GM12878 (cell line): ENCODE measurements around the gene GSX1. TPM values are rescaled to one million over a fixed set of nuclear protein-coding genes. Genes with fewer than 3 reads are reported as not detected.

ENCODE experiments used
- ATAC-seq: fragments of 200-7000 bp; cut with Tn5 transposase; 3 replicates; pipeline ENCODE4 v1.9.1; 2020; ENCODE audit warnings: mild to moderate bottlenecking, moderate library complexity
- BruUV-seq: library from RNA; stranded (reverse); fragments of 400-500 nt; replicated peaks from 2 replicates; lab custom pipeline; 2021; lab: Mats Ljungman, UMichigan
- CTCF ChIA-PET: fragments of 300-600 bp; sonication (Branson Sonifier 250); formaldehyde crosslinking; extraction: SDS; loops from one replicate; lab custom pipeline; 2021; ENCODE audit warnings: inconsistent platforms; lab: Yijun Ruan, JAX
- POLR2A ChIA-PET: fragments of 350-600 bp; formaldehyde crosslinking; extraction: SDS; loops from one replicate; lab custom pipeline; 2021; ENCODE audit warnings: inconsistent platforms; lab: Charles Lee
- RAD21 ChIA-PET: fragments of 300-600 bp; sonication (Branson Sonifier 250); formaldehyde crosslinking; loops from one replicate; lab custom pipeline; 2023; ENCODE audit warnings: antibody characterized with exemption; ENCODE audit not compliant: unreplicated experiment; lab: Charles Lee
- SMC1A ChIA-PET: fragments of 300-600 bp; sonication (Branson Sonifier 250); formaldehyde crosslinking; loops from one replicate; lab custom pipeline; 2023; ENCODE audit not compliant: unreplicated experiment, uncharacterized antibody; lab: Charles Lee
- DNase-seq: peaks from one replicate; pipeline ENCODE4 v3.0.0-alpha.2; 2011; ENCODE audit warnings: low read depth, low spot score
- FAIRE-seq: peaks from 3 replicates; lab custom pipeline; 2011; peaks lifted over from hg19 to GRCh38; lab: Jason Lieb, UNC
- H2AFZ ChIP-seq: 2 replicates; pipeline ENCODE4 v1.6.0; 2011; ENCODE audit warnings: low read depth, low read length, control low read depth; ENCODE audit not compliant: control insufficient read depth
- H3K27ac ChIP-seq: 2 replicates; pipeline ENCODE4 v1.5.1; 2011; ENCODE audit warnings: control low read depth; ENCODE audit not compliant: control insufficient read depth, insufficient read depth
- H3K27me3 ChIP-seq, 2 experiments: replicated peaks in 1 of 2; 2 replicates each; pipeline versions ENCODE4 v1.6.0 to v1.6.1; 2011; ENCODE audit warnings: low read length in 1 of 2; ENCODE audit not compliant: control insufficient read depth in 2 of 2, insufficient read depth in 2 of 2
- H3K36me3 ChIP-seq, 2 experiments: 2 replicates each; pipeline ENCODE4 v1.5.1; 2011; ENCODE audit warnings: low read length in 1 of 2; ENCODE audit not compliant: control insufficient read depth in 2 of 2, insufficient read depth in 2 of 2
- H3K4me1 ChIP-seq: 2 replicates; pipeline ENCODE4 v1.6.1; 2011; ENCODE audit warnings: mild to moderate bottlenecking, low read length, moderate library complexity, mixed read lengths; ENCODE audit not compliant: control insufficient read depth, insufficient read depth
- H3K4me2 ChIP-seq: 2 replicates; pipeline ENCODE4 v1.6.0; 2011; ENCODE audit warnings: control low read depth; ENCODE audit not compliant: control insufficient read depth, insufficient read depth
- H3K4me3 ChIP-seq: fragments of 200-600 bp; sonication (generic); 2 replicates; pipeline ENCODE4 v1.5.1; 2016
- H3K79me2 ChIP-seq: 2 replicates; pipeline ENCODE4 v1.6.0; 2011; ENCODE audit warnings: low read length; ENCODE audit not compliant: control insufficient read depth, insufficient read depth
- H3K9ac ChIP-seq: 2 replicates; pipeline ENCODE4 v1.8.0; 2011; ENCODE audit warnings: low read length, control low read depth, mixed read lengths; ENCODE audit not compliant: control insufficient read depth, insufficient read depth
- H3K9me3 ChIP-seq: replicated peaks from 3 replicates; pipeline ENCODE4 v1.5.1; 2011; ENCODE audit warnings: mild to moderate bottlenecking, low read length; ENCODE audit not compliant: control insufficient read depth, insufficient read depth
- H4K20me1 ChIP-seq: 2 replicates; pipeline ENCODE4 v1.6.0; 2011; ENCODE audit not compliant: control insufficient read depth, insufficient read depth
- BACH1 ChIP-seq: fragments of 450-650 bp; IDR thresholded peaks from 2 replicates; pipeline ENCODE4 v1.6.1; 2017; ENCODE audit warnings: mild to moderate bottlenecking, borderline replicate concordance
- CREM ChIP-seq: IDR thresholded peaks from 2 replicates; pipeline ENCODE4 v1.6.1; 2014; ENCODE audit warnings: antibody characterized with exemption, low read depth
- ETV6 ChIP-seq, 2 experiments: fragments of 450-650 bp in 1 of 2; IDR thresholded peaks in 1 of 2; conservative IDR thresholded peaks in 1 of 2; 2 replicates each; pipeline ENCODE4 v1.6.1; 2014; ENCODE audit warnings: antibody characterized with exemption in 1 of 2, borderline replicate concordance in 1 of 2, low read depth in 1 of 2, mild to moderate bottlenecking in 1 of 2, moderate library complexity in 1 of 2
- NR2C2 ChIP-seq: IDR thresholded peaks from 2 replicates; pipeline ENCODE4 v1.6.1; 2011; ENCODE audit warnings: borderline replicate concordance, low read depth; ENCODE audit not compliant: control insufficient read depth, insufficient read length
- SREBF1 ChIP-seq: IDR thresholded peaks from 2 replicates; pipeline ENCODE4 v1.6.1; 2012; ENCODE audit warnings: mild to moderate bottlenecking, low read length
- WRNIP1 ChIP-seq: IDR thresholded peaks from 2 replicates; pipeline ENCODE4 v1.6.1; 2011; ENCODE audit warnings: low read depth, low read length, improper control_type of control experiment, borderline replicate concordance
- ZNF217 ChIP-seq: fragments of 450-650 bp; IDR thresholded peaks from 2 replicates; pipeline ENCODE4 v1.6.1; 2017; ENCODE audit warnings: antibody characterized with exemption, mild to moderate bottlenecking
- WGBS: methylation state at CpG from one replicate; pipeline ENCODE4 v1.1.6; 2016; ENCODE audit warnings: low lambda C conversion rate; ENCODE audit not compliant: insufficient replicate concordance, insufficient coverage; ENCODE audit errors: missing lambda C conversion rate; 5-methylcytosine and 5-hydroxymethylcytosine counted together
- in situ Hi-C: fragments of 300-500 bp; cut with MboI; formaldehyde crosslinking; loops from 9 replicates; pipeline ENCODE4 v1.14.3; 2018; ENCODE audit warnings: mixed read lengths
- intact Hi-C: fragments of 100-400 bp; cut with micrococcal nuclease; formaldehyde crosslinking; loops from one replicate; pipeline ENCODE4 v1.14.2; 2022; ENCODE audit not compliant: unreplicated experiment
- polyA plus RNA-seq, 11 experiments: library from polyadenylated mRNA; depleted of rRNA in 4 of 11; unstranded in 6 of 11; stranded (reverse) in 5 of 11; fragments of >200 nt; fragmentation: Nextera tagmentation in 4 of 11; fragmentation: Illumina TruSeq in 1 of 11; extraction: Ambion mirVana in 4 of 11; extraction: Trizol in 1 of 11; gene quantifications; 1 replicate in 1 of 11; 2 replicates in 10 of 11; pipeline versions ENCODE4 v1.2.1 to v1.2.3, GENCODE V29; 2011 to 2016; ENCODE audit warnings: inconsistent platforms in 2 of 11, missing spikeins in 2 of 11, low read depth in 1 of 11
- total RNA-seq, 4 experiments: library from RNA; depleted of rRNA in 3 of 4; stranded (reverse); fragments of >200 nt in 3 of 4; fragmentation: Illumina TruSeq in 1 of 4; extraction: Trizol in 1 of 4; gene quantifications; 2 replicates each; pipeline versions ENCODE4 v1.2.1 to v1.2.3, GENCODE V29; 2013 to 2021
- TF ChIP-seq, protein P1 (sequence below): IDR thresholded peaks from 2 replicates; pipeline ENCODE4 v1.6.1; 2011; ENCODE audit warnings: borderline replicate concordance, low read depth, mild to moderate bottlenecking, moderate library complexity, low read length; ENCODE audit not compliant: insufficient read depth, poor library complexity, severe bottlenecking
- TF ChIP-seq, protein P2 (sequence below): IDR thresholded peaks from 2 replicates; pipeline ENCODE4 v1.6.1; 2012; ENCODE audit warnings: low read depth, low read length, improper control_type of control experiment
- TF ChIP-seq, protein P3 (sequence below): fragments of 450-650 bp; IDR thresholded peaks from 2 replicates; pipeline ENCODE4 v1.6.1; 2016; ENCODE audit warnings: mild to moderate bottlenecking
- TF ChIP-seq, protein P4 (sequence below): fragments of 450-650 bp; formaldehyde crosslinking; IDR thresholded peaks from 2 replicates; pipeline ENCODE4 v1.5.0; 2022; ENCODE audit warnings: mild to moderate bottlenecking, missing genetic modification characterization
- TF ChIP-seq, protein P5 (sequence below): fragments of 450-650 bp; conservative IDR thresholded peaks from 2 replicates; pipeline ENCODE4 v1.6.1; 2017; ENCODE audit warnings: mild to moderate bottlenecking, moderate library complexity
- TF ChIP-seq, protein P6 (sequence below): IDR thresholded peaks from 2 replicates; pipeline ENCODE4 v1.6.1; 2012; ENCODE audit warnings: low read depth, low read length, improper control_type of control experiment

Gene GSX1
- total and polyA plus RNA-seq, 10 of the 15 experiments (the other 5 are each of a cell fraction or from before 2014, with no cell fraction given): not detected

DNA sequence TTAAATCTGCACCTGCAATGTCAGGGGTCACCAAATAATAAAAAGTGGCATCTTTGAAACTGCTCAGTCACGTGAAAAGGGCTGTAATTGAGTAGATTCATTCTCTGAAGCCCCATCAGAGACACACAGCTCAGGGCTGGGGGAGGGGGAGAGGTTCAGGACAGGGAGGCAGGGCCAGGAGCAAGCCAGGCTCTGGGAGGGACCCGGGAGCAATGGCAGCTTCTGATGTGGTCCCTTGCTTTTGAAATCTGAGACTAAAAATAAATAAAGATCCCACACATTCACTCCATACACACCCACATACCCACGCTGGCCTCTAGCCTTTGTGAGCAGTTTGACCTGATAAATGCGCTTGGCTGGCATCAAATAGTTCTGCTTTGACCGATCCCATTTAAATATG, 32.8 kb downstream of the GSX1 start:
- ChIA-PET POLR2A (no interaction called here), CTCF (interaction anchor here (1.4 to 8.7 kb wide), 12 partner anchors 9 to 462 kb away, joined by 3 to 360 read pairs (median 32); no protein-coding TSS in a partner anchor), RAD21 (interaction anchor here (1.0 to 7.6 kb wide), 8 partner anchors 54 to 463 kb away, joined by 3 to 163 read pairs (median 18); partner anchors contain the start of gene LNX2), SMC1A (interaction anchor here (0.8 to 7.8 kb wide), 10 partner anchors 28 to 879 kb away, joined by 3 to 112 read pairs (median 8); no protein-coding TSS in a partner anchor)
- DNase-seq: no peak
- WGBS: 1% methylated on average over 5 of the region's 5 CpGs
- no peak for FAIRE-seq
- no peak for ATAC-seq
- Histone ChIP-seq H3K79me2 (no peaks in the 10 kb centered on the region), H3K4me2 (no peak overlapping the region), H3K4me3 (no peak overlapping the region), H3K4me1 (no peaks in the 10 kb centered on the region), H3K27ac (no peak overlapping the region), H4K20me1 (no peaks in the 10 kb centered on the region; the same call in 1 of the 2 replicates), H3K27me3 (peaks cover 2% of the 10 kb centered on the region in 2 experiments), H3K9me3 (no peaks in the 10 kb centered on the region), H2AFZ (no peak overlapping the region), H3K36me3 (no peaks in the 10 kb centered on the region), H3K9ac (no peak overlapping the region)
- TF ChIP-seq ETV6 (conservative IDR thresholded peaks at IDR 0.05 in 1 of 2, IDR thresholded peaks at IDR 0.05 in 1 of 2; ENCODE audit: borderline replicate concordance in 1 of 2, low read depth in 1 of 2) (no peak), NR2C2 (no peak), BACH1 (no peak), CREM (no peak), ZNF217 (no peak), SREBF1 (no peak), WRNIP1 (no peak)
- TF ChIP-seq, protein P1, sequence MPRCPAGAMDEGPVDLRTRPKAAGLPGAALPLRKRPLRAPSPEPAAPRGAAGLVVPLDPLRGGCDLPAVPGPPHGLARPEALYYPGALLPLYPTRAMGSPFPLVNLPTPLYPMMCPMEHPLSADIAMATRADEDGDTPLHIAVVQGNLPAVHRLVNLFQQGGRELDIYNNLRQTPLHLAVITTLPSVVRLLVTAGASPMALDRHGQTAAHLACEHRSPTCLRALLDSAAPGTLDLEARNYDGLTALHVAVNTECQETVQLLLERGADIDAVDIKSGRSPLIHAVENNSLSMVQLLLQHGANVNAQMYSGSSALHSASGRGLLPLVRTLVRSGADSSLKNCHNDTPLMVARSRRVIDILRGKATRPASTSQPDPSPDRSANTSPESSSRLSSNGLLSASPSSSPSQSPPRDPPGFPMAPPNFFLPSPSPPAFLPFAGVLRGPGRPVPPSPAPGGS: no peak
- TF ChIP-seq, protein P2, sequence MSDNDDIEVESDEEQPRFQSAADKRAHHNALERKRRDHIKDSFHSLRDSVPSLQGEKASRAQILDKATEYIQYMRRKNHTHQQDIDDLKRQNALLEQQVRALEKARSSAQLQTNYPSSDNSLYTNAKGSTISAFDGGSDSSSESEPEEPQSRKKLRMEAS: no peak
- TF ChIP-seq, protein P3, sequence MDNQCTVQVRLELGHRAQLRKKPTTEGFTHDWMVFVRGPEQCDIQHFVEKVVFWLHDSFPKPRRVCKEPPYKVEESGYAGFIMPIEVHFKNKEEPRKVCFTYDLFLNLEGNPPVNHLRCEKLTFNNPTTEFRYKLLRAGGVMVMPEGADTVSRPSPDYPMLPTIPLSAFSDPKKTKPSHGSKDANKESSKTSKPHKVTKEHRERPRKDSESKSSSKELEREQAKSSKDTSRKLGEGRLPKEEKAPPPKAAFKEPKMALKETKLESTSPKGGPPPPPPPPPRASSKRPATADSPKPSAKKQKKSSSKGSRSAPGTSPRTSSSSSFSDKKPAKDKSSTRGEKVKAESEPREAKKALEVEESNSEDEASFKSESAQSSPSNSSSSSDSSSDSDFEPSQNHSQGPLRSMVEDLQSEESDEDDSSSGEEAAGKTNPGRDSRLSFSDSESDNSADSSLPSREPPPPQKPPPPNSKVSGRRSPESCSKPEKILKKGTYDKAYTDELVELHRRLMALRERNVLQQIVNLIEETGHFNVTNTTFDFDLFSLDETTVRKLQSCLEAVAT: no peak
- TF ChIP-seq, protein P4, sequence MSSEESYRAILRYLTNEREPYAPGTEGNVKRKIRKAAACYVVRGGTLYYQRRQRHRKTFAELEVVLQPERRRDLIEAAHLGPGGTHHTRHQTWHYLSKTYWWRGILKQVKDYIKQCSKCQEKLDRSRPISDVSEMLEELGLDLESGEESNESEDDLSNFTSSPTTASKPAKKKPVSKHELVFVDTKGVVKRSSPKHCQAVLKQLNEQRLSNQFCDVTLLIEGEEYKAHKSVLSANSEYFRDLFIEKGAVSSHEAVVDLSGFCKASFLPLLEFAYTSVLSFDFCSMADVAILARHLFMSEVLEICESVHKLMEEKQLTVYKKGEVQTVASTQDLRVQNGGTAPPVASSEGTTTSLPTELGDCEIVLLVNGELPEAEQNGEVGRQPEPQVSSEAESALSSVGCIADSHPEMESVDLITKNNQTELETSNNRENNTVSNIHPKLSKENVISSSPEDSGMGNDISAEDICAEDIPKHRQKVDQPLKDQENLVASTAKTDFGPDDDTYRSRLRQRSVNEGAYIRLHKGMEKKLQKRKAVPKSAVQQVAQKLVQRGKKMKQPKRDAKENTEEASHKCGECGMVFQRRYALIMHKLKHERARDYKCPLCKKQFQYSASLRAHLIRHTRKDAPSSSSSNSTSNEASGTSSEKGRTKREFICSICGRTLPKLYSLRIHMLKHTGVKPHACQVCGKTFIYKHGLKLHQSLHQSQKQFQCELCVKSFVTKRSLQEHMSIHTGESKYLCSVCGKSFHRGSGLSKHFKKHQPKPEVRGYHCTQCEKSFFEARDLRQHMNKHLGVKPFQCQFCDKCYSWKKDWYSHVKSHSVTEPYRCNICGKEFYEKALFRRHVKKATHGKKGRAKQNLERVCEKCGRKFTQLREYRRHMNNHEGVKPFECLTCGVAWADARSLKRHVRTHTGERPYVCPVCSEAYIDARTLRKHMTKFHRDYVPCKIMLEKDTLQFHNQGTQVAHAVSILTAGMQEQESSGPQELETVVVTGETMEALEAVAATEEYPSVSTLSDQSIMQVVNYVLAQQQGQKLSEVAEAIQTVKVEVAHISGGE (CRISPR knock-in tag): no peak
- TF ChIP-seq, protein P5, sequence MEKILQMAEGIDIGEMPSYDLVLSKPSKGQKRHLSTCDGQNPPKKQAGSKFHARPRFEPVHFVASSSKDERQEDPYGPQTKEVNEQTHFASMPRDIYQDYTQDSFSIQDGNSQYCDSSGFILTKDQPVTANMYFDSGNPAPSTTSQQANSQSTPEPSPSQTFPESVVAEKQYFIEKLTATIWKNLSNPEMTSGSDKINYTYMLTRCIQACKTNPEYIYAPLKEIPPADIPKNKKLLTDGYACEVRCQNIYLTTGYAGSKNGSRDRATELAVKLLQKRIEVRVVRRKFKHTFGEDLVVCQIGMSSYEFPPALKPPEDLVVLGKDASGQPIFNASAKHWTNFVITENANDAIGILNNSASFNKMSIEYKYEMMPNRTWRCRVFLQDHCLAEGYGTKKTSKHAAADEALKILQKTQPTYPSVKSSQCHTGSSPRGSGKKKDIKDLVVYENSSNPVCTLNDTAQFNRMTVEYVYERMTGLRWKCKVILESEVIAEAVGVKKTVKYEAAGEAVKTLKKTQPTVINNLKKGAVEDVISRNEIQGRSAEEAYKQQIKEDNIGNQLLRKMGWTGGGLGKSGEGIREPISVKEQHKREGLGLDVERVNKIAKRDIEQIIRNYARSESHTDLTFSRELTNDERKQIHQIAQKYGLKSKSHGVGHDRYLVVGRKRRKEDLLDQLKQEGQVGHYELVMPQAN: no peak
- TF ChIP-seq, protein P6, sequence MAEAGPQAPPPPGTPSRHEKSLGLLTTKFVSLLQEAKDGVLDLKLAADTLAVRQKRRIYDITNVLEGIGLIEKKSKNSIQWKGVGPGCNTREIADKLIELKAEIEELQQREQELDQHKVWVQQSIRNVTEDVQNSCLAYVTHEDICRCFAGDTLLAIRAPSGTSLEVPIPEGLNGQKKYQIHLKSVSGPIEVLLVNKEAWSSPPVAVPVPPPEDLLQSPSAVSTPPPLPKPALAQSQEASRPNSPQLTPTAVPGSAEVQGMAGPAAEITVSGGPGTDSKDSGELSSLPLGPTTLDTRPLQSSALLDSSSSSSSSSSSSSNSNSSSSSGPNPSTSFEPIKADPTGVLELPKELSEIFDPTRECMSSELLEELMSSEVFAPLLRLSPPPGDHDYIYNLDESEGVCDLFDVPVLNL: no peak
- intact Hi-C loops (loop anchor here (5.0 kb wide), 1 partner anchor 838 kb away; no protein-coding TSS in a partner anchor), in situ Hi-C loops (loop anchor here (5.0 kb wide), 3 partner anchors 157 to 843 kb away; no protein-coding TSS in a partner anchor)
- BruUV-seq: no TSS peak
